DMS53 treated with DMSO at 0.1 percent for 48 hours (cell line): ENCODE results near the gene ABCA4.

ENCODE experiments used
- DNase-seq: peaks from one replicate; lab custom pipeline; 2025; ENCODE audit not compliant: unreplicated experiment; lab: John Stamatoyannopoulos, UW

Gene ABCA4

DNA sequence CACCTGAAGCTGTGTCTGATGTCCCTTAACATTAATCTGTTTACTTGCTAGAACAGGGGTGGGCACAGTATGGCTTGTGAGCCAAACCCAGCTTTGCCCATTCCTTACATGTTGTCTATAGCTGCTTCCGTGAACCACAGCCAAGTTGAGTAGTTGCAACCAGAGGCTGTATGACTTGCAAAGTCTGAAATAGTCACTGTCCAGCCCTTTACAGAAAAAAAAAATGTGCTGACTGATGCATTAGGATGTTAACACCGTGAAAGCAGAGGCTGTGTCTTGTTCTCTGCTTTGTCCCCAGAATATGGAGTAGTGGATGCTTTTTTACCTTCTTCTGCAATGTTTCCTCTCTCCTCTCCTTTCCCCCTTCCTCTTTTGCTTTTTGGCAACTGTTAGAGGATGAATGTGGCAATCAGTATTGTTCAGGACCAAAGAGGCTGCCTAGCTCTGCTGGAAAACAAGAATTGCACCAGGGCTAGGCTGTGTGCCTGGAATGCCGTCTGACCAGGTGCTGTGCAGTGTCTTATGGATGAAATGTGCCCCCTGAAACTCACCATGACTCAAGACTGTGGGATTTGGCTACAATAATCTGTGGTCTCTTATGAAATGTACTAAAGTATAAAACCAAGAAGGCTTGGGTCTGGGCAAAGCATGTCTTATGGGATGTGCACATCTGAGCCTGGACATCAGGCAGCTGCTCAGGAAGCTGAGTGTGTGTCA, 132.2 kb downstream of the ABCA4 start:
- DNase-seq = no peak

GRCh38 chr1:93981274-93981667, 139.7 kb downstream of the ABCA4 start:
- DNase-seq = no peak

DNA sequence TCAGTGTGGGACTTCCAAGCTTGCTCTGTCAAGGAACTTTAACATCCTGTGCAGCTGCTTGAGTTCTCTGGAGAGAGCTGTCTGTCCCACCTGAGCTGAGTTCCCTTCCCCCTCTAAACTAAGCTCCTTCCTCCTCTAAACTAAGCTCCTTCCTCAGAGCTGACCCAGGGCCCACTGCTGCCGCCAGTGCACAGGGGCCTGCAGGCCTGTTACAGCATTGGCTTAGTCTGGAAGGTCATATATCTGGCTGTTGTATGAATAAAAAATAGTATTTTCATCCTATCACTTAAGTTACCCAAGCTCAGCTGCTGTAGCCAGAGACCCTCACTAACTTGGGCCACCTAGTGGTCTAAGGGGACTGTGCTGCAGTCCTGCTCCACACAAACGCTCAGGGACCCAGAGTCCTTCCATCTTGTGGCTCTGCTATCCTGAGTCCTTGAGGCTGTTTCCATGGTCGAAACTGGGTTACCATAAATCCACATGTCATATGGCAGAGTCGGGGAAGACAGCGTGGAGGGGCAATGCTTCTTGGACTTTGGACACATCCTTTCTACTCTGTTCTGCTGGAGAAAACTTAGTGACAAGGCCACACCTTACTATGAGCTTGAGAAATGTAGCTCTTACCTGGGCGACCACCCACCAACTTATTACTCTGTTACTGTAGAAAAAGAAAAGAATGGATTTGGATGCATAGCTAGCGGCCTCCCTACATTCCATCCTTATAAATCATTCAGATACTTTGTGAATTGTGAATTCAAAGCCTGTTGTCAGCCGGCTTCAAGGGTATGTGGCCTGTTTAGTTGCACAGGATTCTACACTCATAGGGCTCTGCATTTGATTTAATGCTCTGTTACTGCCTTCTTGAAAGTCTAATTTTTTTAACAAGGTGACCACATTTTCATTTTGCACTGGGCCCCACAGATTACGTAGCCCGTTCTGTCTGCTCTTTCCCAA, 140.4 kb downstream of the ABCA4 start:
- DNase-seq = peak; percentile 72

DNA sequence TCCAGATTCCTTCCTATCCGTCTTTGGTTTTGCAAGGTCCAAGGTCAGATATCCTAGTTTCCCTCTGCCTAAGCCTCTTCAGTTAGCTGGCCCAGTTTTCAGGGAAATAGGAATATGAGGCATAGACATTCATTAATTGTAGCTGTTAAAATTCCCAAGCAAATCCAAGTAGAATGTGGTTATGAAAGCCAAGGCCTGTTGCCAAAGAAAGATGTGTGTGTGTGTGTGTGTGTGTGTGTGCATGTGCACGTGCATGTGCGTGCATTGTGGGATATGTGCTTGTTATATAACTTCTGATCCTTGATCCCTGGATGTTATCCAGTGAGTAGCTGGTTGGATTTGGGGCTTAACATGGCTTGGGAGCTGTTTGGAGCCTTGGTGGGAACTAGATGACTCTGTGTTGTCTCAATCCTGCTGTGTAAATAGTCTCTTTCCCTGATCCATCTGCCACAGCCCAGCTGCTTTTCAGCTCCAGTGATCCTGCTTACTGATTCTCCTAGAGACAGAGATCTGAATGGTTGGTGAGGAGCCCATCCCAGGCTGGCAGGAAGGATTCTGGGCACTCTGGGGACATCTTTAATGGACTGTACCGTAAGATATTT, 141.1 kb downstream of the ABCA4 start:
- peak; percentile 99 for DNase-seq

- no peak for DNase-seq
Observed at GRCh38 chr1:93979040-93979717, 141.8 kb downstream of the ABCA4 start.

DNA sequence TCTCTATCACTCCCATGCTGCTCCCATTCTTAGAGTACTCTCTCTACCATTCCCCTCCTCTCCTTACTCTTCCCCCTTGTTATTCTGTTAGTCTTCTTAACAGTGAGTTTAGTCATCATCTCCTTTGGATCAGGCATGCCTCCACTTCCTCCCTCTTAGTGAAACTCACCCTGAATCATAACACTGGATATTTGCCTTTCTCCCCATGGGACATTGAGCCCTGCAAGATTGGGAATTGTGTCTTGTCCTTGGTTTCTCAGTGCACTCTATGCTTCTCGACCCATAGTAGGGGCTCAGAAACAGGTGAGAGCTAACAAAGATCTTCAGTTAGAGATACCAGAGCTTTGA, 143.4 kb downstream of the ABCA4 start:
- DNase-seq = no peak

- no peak for DNase-seq
Observed at GRCh38 chr1:93976711-93977597, 144.0 kb downstream of the ABCA4 start.

- DNase-seq = no peak
Observed at GRCh38 chr1:93976291-93976690, 144.7 kb downstream of the ABCA4 start.

- no peak for DNase-seq
Observed at GRCh38 chr1:93972341-93972740, 148.6 kb downstream of the ABCA4 start.

- DNase-seq = no peak
Observed at GRCh38 chr1:93969887-93970286, 151.1 kb downstream of the ABCA4 start.

GRCh38 chr1:93969371-93969770, 151.6 kb downstream of the ABCA4 start:
- DNase-seq = no peak

DNA sequence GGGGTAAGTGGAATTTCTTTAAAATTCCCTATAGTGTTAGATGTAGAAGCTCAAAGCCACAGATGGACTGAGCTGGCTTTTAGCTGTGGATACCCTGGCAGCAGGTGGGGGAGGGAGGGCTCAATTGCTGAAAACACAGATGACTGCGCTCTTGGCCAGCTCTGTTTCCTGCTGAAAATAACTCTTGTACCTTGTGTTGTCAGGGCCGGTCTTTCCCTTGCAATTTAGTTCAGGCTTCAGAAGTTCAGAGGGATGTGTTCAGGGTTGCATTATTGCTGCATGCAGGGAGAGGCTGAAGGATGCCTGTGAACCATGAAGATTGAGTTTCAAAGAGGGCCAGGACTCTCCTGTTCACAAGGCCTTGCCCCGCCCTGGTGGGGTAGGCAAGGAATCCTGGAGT, 153.6 kb downstream of the ABCA4 start:
- DNase-seq = no peak

GRCh38 chr1:93965888-93966287, 155.1 kb downstream of the ABCA4 start:
- DNase-seq = peak; percentile 64

- DNase-seq = no peak
Observed at GRCh38 chr1:93965256-93965655, 155.7 kb downstream of the ABCA4 start.

DNA sequence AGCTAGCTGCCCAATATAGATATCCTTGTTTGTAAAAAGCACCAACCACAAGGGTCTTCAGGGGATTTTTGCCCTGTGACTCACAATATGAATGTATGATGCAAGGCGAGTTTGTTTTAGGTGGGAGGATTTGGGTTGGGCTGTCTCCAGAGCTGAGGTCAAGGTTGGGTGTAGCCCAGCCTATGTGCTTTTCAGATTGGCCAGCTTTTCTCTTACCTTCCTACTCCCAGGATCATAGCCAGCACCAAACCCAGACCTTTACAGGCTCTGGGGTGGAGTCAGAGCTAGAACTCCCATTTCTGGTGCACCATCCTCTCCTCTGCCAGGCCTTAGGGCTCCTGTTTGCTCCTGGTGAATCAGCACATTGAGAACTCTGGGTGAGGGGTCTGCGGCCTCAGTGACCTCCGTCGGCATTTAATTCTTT, 156.2 kb downstream of the ABCA4 start:
- DNase-seq = no peak

DNA sequence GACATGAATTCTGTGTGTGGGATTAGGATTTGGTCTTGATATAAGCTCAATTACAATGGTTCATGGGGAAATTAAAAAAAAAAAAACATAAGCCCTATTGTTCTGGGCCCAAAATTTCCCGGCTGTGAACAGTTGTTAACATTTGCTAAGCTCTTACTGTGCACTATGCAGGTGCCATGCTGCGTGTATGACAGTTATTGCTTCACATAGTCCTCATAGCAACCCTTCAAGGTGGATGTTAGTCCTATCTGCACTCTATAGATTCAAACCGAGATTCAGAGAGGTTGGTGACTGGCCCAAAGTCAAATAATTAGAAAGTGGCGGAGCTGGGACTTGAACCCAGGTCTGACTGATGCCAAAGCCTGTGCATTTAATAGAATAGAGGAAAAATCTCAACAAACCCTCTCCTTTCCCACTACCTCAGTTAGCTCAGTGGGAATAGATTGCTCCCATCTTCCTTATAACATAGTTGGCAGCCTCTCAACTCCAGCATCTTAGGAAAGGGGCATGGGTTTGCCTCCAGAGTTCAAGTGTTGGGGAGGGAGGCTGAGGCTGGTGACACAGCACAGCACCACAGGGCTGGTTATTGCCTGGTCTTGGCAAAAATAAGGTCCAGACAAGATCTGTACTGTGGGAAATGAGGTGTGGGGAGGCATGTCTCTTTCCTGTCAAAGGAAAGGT, 156.7 kb downstream of the ABCA4 start:
- no peak for DNase-seq

DNA sequence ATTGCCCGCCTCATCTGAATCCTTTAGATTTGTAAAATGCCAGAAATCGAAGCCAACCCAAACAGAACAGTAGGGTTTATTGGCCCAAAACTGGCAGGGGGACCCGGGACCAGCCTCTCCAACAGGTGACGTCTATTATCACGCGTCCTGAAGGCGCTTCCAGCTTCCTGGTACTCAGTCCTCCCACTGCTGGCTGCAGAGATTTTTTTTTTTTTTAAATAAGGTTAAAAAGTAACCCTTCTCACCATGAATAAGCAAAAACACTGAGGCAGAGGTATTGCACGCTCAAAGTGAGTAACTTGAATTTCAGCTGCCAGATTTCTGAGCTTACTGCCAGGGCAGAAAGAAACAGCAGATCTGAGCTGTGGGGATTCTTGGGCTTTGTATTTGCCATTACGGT, 157.4 kb downstream of the ABCA4 start:
- no peak for DNase-seq

- no peak for DNase-seq
Observed at GRCh38 chr1:93961906-93962305, 159.0 kb downstream of the ABCA4 start.

DNA sequence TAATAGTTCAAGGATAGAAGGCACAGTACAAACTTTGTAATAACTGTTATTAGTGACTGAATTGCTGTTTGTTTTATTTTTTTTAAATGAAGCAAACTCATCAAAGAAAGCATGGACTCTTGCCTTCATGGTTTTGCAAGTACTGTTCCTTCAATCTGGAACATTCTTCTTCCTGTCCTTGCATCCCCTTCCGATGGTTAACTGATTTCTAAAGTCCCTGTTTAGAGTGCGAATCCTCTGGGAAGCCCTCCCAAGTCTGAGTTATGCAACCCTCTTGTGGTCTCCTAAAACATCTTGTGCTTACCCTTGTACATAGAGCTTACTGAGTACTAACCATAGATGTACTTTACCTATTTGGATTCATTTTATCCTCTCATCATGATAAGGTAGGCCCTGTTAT, 159.5 kb downstream of the ABCA4 start:
- no peak for DNase-seq

DNA sequence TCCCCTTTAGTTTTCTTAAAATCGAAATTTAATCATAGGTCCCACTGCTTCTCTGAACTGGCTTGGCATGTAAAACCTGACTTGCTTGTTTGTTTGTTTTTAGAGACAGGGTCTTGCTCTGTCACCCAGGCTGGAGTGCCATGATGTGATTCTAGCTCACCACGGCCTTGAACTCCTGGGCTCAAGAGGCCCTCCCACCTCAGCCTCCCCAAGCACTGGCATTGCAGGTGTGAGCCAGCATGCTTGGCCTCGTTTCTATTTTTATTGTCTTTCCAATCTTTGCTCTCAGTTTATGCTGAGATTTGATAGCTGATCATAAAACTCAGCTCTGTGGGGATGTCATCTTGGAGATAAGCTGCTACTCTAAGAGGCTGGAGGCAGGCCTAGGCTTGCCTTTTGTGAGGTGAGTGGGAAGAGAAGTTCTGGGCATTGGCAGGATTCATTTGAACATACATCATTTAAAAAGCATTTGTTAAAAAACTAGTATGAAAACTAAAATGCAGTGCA, 160.3 kb downstream of the ABCA4 start:
- no peak for DNase-seq
